GM18520 (cell line): ENCODE results near the gene SNX30.

ENCODE experiments used
- ATAC-seq: cut with Tn5 transposase; IDR thresholded peaks from one replicate; pipeline ENCODE4 v1.9.1; 2021; ENCODE audit not compliant: unreplicated experiment

SNX30 gene

DNA sequence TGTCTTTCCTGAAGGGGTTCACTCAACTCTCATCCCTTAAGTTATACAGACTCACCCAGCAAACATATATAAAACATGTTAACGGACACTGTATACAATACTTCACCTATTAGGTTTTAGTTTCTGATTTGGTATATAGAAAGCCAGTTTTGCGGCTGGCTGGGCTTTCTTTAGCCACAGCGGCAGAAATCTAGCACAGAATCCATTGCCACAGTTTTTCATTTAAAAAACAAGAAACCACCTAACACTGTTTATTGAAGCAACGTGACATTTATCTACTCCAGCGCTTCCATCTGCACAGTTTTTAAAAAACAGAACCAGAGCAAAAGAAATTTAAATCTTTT lies 67.3 kb downstream of the SNX30 start:
- no peak for ATAC-seq

DNA sequence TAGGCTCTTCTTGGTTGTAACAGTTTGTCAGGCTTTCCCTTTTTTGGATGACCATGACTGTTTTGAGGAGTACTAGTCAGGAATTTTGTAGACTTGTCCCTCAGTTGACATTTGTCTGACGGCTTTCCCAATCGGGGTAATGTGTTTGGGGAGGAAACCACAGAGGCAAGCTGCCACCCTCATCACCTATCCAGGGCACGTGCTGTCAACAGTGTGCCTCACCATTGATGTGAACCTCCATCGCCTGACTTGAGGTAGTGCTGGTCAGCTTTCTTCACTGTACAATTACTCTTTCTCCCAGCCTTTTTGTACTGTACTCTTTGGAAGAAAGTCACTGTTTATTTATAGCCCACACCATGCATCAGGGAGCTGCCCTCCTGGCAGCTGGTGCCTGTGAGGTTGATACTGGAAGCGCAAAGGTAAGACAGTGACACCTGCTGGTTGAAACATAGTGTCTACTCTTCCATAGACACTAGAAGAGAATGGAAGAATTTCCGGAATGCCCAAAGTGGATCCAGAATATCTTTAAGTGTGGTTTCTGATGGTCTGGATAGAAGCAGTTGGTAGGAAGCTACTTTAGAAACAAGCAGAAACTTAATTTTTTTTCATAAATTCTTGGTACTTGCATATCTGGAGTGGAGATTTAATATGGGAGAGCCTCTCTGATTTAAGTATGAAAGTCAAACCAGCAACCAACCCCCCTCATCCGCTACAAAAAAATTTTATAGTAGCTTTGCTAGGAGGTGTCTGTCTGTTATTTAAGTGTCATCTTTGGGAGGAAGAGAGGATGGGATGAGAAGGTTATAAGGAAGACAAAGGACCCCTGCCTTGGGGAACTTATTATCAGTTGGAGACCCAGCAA lies 69.3 kb downstream of the SNX30 start:
- ATAC-seq: peak; percentile 52

DNA sequence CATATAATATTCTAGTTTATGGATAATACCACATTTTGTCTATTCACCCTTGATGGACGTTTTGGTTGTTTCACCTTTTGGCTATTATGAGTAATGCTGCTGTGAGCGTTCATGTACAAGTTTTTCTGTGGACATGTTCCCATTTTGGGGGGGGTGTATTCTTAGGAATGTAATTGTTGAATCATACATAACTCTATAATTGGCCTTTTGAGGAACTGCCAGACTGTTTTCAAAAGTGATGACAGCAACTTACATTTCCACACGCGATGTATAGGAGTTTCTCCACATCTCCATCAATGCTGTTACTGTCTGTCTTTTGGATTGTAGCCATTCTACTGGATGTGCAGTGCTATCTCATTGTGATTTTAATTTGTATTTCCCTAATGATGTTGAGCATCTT lies 70.3 kb downstream of the SNX30 start:
- ATAC-seq: no peak

DNA sequence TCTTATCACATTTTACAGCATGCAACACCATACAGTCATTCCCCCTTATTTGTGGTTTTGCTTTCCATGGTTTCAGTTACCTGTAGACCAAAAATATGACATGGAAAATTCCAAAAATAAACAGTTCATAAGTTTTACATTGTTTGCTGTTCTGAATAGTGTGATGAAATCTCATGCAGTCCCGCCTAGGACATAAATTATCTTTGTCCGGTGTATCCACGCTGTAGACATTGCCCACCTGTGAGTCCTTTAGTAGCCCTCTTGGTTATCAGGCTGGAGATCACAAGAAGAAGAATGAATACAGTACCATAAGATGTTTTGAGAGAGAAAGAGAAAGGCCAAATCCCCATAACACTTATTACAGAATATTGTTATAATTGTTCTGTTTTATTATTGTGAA lies 72.1 kb downstream of the SNX30 start:
- no peak for ATAC-seq

DNA sequence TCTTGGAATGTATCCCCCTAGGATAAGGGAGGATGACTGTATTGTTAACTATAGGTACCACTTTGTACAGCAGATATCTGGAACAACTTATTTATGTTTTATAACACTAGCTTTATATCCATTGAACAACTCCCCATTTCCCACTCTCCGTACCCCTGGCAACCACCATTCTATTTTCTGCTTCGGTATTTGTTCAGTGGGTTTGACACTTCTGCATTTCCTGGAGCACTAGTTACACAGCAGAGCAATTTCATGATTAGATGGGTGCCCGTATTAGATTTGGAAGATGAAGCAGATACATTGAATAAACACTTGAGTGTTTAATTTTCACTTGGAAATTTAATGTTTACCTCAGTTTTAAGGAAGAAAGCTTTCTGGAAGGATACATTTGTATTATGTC lies 72.7 kb downstream of the SNX30 start:
- no peak for ATAC-seq

DNA sequence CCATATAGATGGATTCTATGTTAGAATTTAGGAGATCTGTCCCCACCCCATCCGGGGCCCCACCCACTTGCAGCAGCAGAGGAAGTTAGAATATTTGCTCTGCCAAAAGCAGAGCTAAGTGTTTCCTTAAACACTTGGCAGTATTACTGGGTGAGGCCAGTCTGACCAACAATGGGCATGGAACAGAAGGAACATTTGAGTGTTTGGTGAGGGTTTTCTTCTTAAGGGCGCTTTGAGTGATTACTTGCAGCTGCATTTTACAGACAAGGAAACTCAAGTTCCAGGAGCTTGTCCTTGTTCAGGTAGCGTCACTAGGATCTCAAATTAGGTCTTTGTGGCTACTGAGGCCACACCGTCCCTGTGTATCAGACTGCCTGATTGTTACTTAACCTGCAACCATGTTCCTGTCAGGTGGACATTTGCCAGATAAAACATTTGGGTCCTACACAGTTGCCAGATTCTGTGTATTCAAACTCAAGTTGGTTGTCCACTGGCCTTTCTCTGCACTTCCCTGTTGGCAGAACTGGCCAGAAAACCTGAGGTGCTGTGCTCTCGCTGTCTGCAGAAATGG lies 80.8 kb downstream of the SNX30 start:
- no peak for ATAC-seq

DNA sequence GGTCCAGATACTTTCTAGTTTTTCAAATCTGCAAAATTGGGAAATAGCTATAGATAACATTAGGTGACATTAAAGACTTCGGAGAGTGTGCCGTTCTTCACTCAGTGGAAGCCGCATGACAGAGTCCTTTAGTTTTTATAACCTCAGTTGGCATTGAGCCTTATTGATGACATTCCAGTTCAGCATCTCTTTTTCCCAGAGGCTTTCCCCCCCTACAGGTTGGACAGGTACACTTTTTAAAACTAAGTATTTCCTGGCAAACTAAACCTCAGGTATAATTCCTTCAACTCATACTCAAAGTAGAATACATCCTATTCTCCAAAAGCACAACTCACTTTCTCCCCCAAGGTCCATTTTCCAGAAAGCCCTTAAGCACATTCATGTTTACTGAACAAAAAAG lies 81.4 kb downstream of the SNX30 start:
- no peak for ATAC-seq

DNA sequence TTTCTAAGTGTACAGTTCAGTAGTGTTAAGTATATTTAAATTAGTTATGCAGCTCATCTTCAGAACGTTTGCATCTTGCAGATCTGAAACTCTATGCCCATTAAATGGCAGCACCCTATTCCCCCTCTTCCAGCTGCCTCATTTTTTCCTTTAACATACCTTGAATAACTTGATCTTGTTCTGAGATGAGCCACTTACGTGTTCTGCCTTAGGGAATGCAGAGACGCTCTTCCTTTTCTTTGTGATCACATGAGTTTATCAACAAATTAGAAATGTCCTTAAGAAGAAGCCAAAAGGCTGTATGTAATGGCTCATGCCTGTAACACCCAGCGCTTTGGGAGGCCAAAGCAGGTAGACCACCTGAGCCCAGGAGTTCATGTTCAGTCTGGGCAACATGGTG lies 82.5 kb downstream of the SNX30 start:
- ATAC-seq: no peak

DNA sequence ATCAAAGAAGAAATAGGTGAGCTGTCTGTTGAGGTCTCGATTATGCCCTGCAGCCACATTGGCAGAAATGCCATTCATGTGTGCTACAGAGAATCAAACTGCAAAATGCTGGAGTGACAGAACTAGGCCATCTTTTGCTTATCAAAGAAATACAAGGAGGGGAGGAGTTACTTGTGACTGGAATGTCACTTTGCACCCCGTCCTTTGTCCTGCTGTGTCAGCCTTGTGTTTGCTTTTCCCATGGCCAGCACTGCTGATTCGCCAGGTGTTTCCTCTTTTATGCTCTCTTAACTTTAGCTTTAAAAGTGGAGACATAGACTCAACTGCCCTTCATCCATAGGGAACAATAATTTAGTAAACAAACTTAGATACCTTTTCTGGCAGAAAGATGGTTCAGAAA lies 85.8 kb downstream of the SNX30 start:
- ATAC-seq: no peak

DNA sequence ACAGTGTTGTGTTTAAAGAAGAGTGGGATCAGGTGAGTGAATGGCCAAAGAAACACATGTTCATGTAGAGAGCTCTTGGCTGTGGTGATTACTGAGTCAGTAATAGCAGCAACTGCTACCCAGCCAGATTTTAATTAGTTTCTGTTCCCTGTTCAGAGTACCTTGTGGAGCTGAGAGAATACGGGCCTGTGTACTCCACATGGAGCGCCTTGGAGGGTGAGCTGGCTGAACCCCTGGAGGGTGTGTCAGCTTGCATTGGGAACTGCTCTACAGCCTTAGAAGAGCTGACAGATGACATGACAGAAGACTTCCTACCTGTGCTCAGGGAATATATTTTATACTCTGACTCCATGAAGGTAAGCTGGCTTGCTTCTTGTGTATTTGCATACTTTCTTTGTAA lies 87.8 kb downstream of the SNX30 start:
- no peak for ATAC-seq

DNA sequence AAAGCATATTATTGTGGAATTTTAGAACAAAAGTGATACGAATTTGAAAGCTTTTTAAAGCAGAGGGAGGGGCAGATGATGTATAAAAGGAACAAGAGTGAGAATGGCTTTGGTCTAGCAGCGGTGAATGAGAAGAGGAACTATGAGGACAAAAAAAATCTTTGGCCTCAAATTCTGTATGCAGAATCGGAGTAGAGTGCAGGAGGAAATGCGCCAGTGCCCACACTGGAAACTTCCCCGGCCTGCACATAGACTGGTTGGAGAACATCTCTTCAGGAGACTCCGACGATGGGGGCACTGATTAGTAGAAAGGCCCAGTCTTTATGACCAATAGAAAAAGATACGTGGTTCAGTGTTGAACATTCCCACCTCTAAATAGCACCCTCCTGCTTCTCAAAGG lies 88.8 kb downstream of the SNX30 start:
- ATAC-seq: no peak

DNA sequence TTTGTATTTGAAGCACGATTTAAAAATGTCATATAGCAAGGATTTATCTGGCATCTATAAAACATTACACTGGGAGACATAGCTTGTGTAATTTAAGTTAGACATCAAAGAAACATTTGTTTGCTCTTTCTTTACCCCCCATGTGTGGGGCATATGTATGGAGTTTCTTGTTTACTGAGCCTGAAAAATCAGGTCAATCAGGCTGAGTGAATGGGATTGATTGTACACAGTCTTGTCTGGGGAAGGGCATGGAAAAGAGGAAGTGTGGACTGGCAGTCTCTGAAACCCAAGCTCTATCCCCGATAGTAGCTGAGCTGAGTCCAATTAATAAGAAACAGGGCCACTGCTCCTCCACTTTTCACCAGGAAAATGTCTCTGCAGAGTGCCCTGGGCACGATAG lies 90.7 kb downstream of the SNX30 start:
- ATAC-seq: no peak

DNA sequence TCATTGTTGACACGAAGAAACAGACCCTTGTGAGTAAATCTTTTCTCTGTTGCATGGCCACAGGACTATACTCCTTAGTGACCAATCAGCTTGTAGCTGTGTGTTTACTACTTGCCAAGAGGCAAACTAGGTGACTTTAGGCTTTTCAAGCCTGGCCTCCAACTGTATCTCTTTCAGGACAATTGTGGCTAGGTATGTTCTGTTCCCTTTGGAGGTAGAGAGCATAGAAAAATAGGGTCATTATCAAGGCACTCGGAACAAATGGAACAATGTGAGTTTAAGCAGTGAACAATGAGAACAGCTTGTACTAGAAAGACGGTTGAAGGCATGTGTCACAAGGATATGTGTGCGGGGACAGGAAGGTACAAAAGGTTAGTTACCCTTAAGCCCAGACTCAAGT lies 92.0 kb downstream of the SNX30 start:
- no peak for ATAC-seq

DNA sequence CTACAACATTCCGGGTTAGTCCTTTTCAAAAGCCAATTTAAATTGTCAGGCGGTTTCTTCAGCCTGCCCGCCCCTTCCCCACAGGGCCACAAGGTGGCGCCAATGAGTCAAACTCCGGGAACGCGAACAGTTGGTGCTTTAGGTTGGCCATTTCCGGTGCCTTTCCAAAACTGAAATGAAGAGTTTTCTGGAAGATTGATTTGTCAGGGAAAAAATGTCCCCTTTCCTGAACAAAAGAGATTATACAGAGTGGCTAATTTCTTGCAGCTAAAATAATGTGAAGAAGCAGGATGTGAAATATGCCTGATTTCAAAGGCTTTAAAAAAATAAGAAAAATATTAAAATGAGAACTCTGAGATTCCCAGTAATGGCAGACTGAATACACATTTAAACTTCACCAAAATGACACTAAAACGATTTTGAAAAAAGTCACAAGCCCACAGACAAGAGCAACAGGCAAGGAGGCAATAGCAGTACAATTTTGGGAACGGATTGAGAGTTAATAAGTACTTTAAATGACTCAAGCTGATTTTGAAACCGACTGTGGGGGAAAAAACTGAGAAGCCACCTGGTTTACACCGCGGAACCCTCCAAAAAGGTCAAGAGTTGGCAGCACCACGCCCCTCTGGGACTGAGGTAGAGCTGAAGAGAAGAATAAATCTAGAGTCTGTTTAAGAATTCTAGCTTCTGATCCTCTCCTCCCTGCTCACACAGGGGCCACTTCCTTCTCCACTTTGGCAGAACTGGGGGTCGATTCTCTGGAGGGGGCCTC lies 94.4 kb downstream of the SNX30 start:
- ATAC-seq: peak; percentile 47

DNA sequence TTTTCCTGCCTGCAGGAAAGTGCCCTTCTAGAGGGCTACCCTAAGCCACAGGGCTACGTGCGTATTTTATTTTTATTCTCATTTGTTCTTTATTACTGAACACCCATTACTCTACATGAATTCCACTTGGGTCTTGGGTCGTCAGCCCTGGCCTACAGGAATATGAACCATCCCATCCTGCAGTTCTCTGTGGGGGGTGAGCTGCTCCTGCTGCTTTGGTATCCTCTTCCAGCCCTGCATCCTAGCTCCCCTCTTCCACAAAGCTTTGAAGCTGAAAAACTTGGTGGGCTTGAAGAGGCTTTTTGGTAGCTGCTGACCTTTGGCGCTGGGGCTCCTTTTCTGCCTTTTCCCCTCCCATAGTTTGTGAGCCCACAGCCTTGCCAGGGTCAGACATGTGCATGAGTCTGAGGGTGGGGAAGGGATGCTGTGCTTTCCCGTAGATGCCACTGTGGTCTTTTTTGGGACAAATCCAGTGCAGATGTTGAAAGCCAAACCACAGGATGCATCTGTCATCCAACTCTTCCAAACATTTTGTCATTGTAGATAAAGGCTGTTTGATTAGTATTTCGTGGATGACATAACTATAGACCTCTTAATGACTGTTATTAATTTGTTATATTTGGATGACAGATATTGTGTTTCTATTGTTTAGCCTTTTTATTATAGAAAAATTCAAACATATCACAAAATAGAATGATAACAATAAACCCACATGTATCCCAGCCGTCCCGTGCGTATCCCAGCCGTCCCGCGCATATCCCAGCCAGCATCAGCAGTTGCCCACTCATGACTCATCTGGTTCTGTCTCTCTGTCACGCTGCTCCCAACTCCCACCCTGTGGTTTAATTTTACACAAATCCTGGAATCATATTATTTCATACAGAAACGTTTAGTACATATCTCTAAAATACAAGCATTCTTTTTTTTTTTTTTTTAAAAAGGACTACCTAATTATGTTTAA lies 96.2 kb downstream of the SNX30 start:
- ATAC-seq: no peak

DNA sequence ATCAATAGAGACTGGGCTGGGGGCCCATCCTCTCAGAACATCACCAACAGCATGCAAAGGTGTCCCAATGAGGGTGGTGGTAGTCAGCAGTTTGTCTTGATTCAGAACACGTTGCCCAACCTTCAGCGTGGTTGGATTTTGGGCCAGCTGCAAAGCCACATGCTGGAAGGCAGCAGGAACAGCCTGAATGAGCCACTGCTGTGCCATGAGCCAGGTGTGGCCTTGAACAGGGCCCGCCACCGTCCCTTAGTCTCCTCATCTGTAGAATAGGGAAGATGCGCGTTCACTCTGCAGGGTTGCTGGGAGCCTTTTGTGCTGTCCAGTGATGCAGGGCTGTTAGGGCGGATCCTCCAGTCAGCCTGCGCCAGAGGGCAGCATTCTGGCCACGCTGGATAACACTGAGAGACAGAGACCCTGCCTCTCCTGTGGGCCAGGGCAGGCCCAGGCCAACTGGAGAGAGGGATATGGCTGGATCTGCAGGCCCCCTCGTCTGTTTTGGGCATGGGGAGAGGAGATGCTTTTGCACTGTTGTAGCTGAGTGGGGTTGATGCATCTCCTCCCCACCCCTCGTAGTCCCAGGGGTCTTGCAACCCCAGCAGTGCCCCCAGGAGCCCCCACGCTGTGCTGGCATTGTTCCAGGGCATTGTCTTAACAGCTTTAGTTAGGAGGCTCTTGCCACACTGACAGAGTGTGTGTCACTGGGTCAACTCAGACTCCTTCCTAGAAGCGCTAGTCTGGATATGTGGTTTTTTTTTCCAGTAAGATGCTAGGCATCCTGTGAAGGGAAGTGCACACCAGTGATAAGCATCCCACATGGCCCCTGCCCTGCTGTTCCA lies 98.0 kb downstream of the SNX30 start:
- ATAC-seq: no peak

DNA sequence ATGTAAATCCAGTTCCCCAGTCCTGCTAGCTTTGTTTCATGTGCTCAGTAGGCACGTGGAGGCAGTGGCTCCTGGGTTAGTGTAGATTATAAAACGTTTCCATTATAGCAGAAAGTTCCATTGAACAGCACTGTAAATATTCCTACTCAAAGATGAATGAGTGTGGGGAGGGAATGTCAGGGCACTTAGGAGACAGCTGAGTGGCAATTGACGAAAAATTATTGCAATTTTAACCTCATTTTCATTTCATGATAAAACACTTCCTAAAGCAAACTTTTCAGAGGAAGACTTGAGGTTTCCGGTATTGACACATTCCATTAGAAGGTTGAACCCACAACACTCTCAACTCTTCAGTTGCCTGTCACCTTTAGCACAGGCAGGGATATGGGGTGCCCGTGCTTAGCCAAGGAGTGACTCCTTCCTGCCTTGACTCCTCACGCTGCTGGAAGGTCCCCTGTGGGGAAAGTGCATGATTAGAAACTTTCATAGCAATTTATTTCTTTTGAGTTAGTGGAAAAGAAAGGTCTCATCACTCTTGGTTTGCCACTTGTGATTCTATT lies 98.9 kb downstream of the SNX30 start:
- no peak for ATAC-seq

DNA sequence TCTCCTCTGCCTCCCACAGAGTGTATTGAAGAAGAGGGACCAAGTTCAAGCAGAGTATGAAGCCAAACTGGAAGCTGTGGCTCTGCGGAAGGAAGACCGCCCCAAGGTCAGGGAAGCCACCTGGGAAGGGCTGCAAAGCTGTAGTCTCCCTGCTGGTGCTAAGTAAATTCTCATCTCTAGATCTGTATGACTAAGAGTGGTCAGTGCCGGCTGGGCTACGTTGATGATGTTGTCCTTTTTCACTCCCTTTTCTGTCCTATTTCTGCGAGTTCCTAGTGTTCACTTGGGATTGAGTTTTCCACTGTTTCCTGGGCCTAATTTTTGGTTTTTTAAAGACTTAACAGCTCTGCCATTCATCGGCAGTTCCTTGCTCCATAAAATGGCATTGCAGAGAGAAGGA lies 100.3 kb downstream of the SNX30 start:
- ATAC-seq: no peak

DNA sequence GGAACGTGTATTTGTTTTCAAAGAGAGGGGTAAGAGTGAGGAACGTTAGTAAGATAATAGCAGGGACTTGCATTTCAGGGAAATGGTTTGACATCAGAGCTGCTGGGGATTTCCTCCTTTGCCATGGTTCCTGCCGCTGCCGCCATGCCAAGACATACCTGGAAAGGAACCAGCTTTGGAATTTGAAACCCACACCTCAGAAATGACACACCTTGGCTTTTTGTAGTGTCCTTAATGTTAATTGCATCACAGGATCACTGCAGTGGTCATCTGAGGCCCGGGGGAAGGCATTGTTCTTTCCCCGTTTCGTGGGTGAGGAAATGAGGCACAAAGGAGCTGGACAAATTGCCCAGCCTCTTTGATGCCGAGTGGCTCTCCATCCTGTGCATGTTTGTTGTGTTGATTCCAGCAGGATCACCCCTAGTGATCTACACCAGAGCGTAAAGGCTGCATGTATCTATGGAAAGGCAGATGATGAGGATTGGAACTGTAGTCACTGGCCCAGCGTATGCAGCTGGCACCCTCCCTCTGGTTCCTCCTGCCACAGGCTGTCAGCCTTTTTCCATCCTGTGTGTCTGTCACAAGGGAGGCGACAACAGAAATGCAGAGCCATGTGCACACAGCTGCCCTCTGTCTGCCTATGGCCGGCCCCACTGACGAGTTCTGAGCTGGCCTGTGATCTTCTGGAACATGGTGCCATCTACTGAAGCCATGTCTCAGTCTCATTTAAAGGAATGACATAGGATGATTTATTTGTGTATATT lies 102.4 kb downstream of the SNX30 start:
- no peak for ATAC-seq
